ENCODE results near the gene EVA1A.

The EVA1A gene

GRCh38 chr2:75560768-75561565 lies at the start of gene EVA1A:
Gene EVA1A, minus strand, starts transcription at chr2:75560939. Its CDS starts 42,799 bp downstream, at chr2:75518140.
- DNase-seq: no peak

- no peak for DNase-seq
Measured at GRCh38 chr2:75609937-75610508, 49.3 kb upstream of the EVA1A start.

- no peak for DNase-seq
Measured at GRCh38 chr2:75609334-75609689, 48.6 kb upstream of the EVA1A start.

- DNase-seq: no peak
Measured at GRCh38 chr2:75608684-75609333, 48.1 kb upstream of the EVA1A start.

GRCh38 chr2:75607988-75608683 lies 47.4 kb upstream of the EVA1A start:
- DNase-seq: no peak

GRCh38 chr2:75607400-75607798 lies 46.7 kb upstream of the EVA1A start:
- no peak for DNase-seq

GRCh38 chr2:75606761-75607399 lies 46.1 kb upstream of the EVA1A start:
- no peak for DNase-seq

- DNase-seq: no peak
Measured at GRCh38 chr2:75605770-75606529, 45.2 kb upstream of the EVA1A start.

GRCh38 chr2:75604484-75604883 lies 43.7 kb upstream of the EVA1A start:
- DNase-seq: no peak

- DNase-seq: no peak
Measured at GRCh38 chr2:75603477-75603876, 42.7 kb upstream of the EVA1A start.

- DNase-seq: no peak
Measured at GRCh38 chr2:75602724-75603342, 42.1 kb upstream of the EVA1A start.

- no peak for DNase-seq
Measured at GRCh38 chr2:75600461-75601011, 39.8 kb upstream of the EVA1A start.

- DNase-seq: no peak
Measured at GRCh38 chr2:75598589-75599155, 37.9 kb upstream of the EVA1A start.

GRCh38 chr2:75597949-75598348 lies 37.2 kb upstream of the EVA1A start:
- no peak for DNase-seq

- DNase-seq: no peak
Measured at GRCh38 chr2:75596784-75597183, 36.0 kb upstream of the EVA1A start.

GRCh38 chr2:75595541-75596395 lies 35.0 kb upstream of the EVA1A start:
- DNase-seq: no peak

- DNase-seq: no peak
Measured at GRCh38 chr2:75594596-75594995, 33.9 kb upstream of the EVA1A start.

GRCh38 chr2:75592888-75593287 lies 32.1 kb upstream of the EVA1A start:
- no peak for DNase-seq

GRCh38 chr2:75592030-75592429 lies 31.3 kb upstream of the EVA1A start:
- no peak for DNase-seq

Data from cerebellar nuclear complex (tissue), 1 donor.